H1 (cell line): Measurements from ENCODE around the gene MAST2. TPM values are rescaled to one million over a fixed set of nuclear protein-coding genes. Genes with fewer than 3 reads are reported as not detected.

Experiments
- CTCF ChIA-PET: fragments of 300-600 bp; sonication (Branson Sonifier 250); formaldehyde crosslinking; loops from one replicate; lab custom pipeline; 2021; ENCODE audit not compliant: partially characterized antibody; lab: Charles Lee
- POLR2A ChIA-PET: fragments of 300-600 bp; sonication (Branson Sonifier 250); formaldehyde crosslinking; loops from one replicate; lab custom pipeline; 2021; ENCODE audit warnings: inconsistent platforms; ENCODE audit not compliant: partially characterized antibody; lab: Charles Lee
- DNase-seq, 2 experiments: peaks; one replicate each; pipeline versions ENCODE4 v3.0.0 to v3.0.0-alpha.2; 2010 to 2022; ENCODE audit warnings: low spot score in 2 of 2, low read depth in 1 of 2, mixed read lengths in 1 of 2
- FAIRE-seq: peaks from 2 replicates; lab custom pipeline; 2011; peaks lifted over from hg19 to GRCh38; lab: Jason Lieb, UNC
- H2AFZ ChIP-seq: 2 replicates; pipeline ENCODE4 v1.8.1; 2012; ENCODE audit warnings: low read length, inconsistent platforms
- H2AK5ac ChIP-seq: 2 replicates; pipeline ENCODE4 v1.6.1; 2013; ENCODE audit warnings: low read depth, low read length
- H2BK120ac ChIP-seq: replicated peaks from 2 replicates; pipeline ENCODE3; 2013; ENCODE audit warnings: low read depth, low read length, inconsistent platforms
- H2BK12ac ChIP-seq: 2 replicates; pipeline ENCODE4 v1.6.1; 2013; ENCODE audit warnings: low read depth, low read length
- H2BK15ac ChIP-seq: 2 replicates; pipeline ENCODE4 v1.6.1; 2013; ENCODE audit warnings: low read length
- H2BK20ac ChIP-seq: 2 replicates; pipeline ENCODE4 v1.6.1; 2013; ENCODE audit warnings: low read length
- H2BK5ac ChIP-seq: 2 replicates; pipeline ENCODE4 v1.6.1; 2013; ENCODE audit warnings: low read depth, low read length
- H3K14ac ChIP-seq: 2 replicates; pipeline ENCODE4 v1.6.1; 2013; ENCODE audit warnings: inconsistent platforms; ENCODE audit not compliant: insufficient read length
- H3K18ac ChIP-seq: 2 replicates; pipeline ENCODE4 v1.6.1; 2013; ENCODE audit warnings: low read length; ENCODE audit errors: extremely low read depth
- H3K23ac ChIP-seq: 2 replicates; pipeline ENCODE4 v1.6.1; 2013; ENCODE audit warnings: inconsistent platforms; ENCODE audit not compliant: insufficient read length
- H3K23me2 ChIP-seq: 2 replicates; pipeline ENCODE4 v1.6.1; 2013; ENCODE audit warnings: low read depth, low read length
- H3K27ac ChIP-seq: 2 replicates; pipeline ENCODE4 v1.6.1; 2011; ENCODE audit warnings: low read depth, low read length, inconsistent platforms
- H3K27me3 ChIP-seq, 4 experiments: replicated peaks in 1 of 4; 1 replicate in 1 of 4; 2 replicates in 3 of 4; pipeline versions ENCODE4 v1.6.1 to v1.8.1; 2011 to 2013; ENCODE audit warnings: low read length in 3 of 4, mild to moderate bottlenecking in 3 of 4, inconsistent platforms in 2 of 4, mixed read lengths in 2 of 4, moderate library complexity in 1 of 4; ENCODE audit not compliant: control insufficient read depth in 3 of 4, insufficient read depth in 3 of 4; ENCODE audit errors: extremely low read depth in 1 of 4
- H3K36me3 ChIP-seq, 4 experiments: 2 replicates each; pipeline versions ENCODE4 v1.6.1 to v1.8.1; 2011 to 2013; ENCODE audit warnings: mild to moderate bottlenecking in 4 of 4, low read length in 3 of 4, moderate library complexity in 2 of 4, control low read depth in 1 of 4, inconsistent platforms in 1 of 4; ENCODE audit not compliant: insufficient read depth in 4 of 4, control insufficient read depth in 2 of 4
- H3K4ac ChIP-seq: replicated peaks from 2 replicates; pipeline ENCODE3; 2013; ENCODE audit warnings: low read length, low read depth, mixed read lengths, inconsistent platforms; ENCODE audit not compliant: insufficient read length
- H3K4me1 ChIP-seq, 4 experiments: replicated peaks in 1 of 4; 1 replicate in 1 of 4; 2 replicates in 3 of 4; pipeline versions ENCODE4 v1.6.1 to v1.8.1; 2011 to 2013; ENCODE audit warnings: low read length in 3 of 4, inconsistent platforms in 2 of 4, mixed read lengths in 1 of 4; ENCODE audit not compliant: insufficient read depth in 4 of 4, control insufficient read depth in 3 of 4
- H3K4me2 ChIP-seq, 2 experiments: 2 replicates each; pipeline versions ENCODE4 v1.6.1 to v1.8.1; 2011 to 2013; ENCODE audit warnings: low read depth in 2 of 2, low read length in 2 of 2, control low read depth in 1 of 2, inconsistent platforms in 1 of 2, mild to moderate bottlenecking in 1 of 2; ENCODE audit not compliant: insufficient read depth in 1 of 2
- H3K4me3 ChIP-seq, 4 experiments: fragments of 200-600, 300-600 bp in 1 of 4; sonication (generic), shearing (Covaris generic), sonication (Bioruptor Twin) in 1 of 4; 2 replicates each; pipeline versions ENCODE4 v1.5.1 to v1.8.1; 2011 to 2016; ENCODE audit warnings: low read length in 4 of 4, low read depth in 3 of 4, control low read depth in 2 of 4, inconsistent platforms in 2 of 4, mild to moderate bottlenecking in 2 of 4, mixed read lengths in 1 of 4, moderate library complexity in 1 of 4; ENCODE audit not compliant: insufficient read depth in 2 of 4; ENCODE audit errors: extremely low read depth in 1 of 4
- H3K56ac ChIP-seq: replicated peaks from 2 replicates; pipeline ENCODE3; 2013; ENCODE audit warnings: low read depth, mild to moderate bottlenecking, mixed read lengths, low read length, inconsistent platforms; ENCODE audit not compliant: insufficient read length
- H3K79me1 ChIP-seq: 2 replicates; pipeline ENCODE4 v1.6.1; 2013; ENCODE audit warnings: low read depth, low read length, control low read depth
- H3K79me2 ChIP-seq, 2 experiments: 2 replicates each; pipeline versions ENCODE4 v1.6.1 to v1.8.1; 2012 to 2013; ENCODE audit warnings: low read length in 2 of 2, mild to moderate bottlenecking in 2 of 2, inconsistent platforms in 1 of 2; ENCODE audit not compliant: insufficient read depth in 2 of 2, control insufficient read depth in 1 of 2
- H3K9ac ChIP-seq, 4 experiments: replicated peaks in 1 of 4; 1 replicate in 1 of 4; 2 replicates in 3 of 4; pipeline versions ENCODE4 v1.6.1 to v1.8.1; 2011 to 2013; ENCODE audit warnings: low read depth in 3 of 4, low read length in 3 of 4, control low read depth in 2 of 4, mild to moderate bottlenecking in 2 of 4, moderate library complexity in 2 of 4, inconsistent platforms in 1 of 4; ENCODE audit errors: extremely low read depth in 1 of 4
- H3K9me3 ChIP-seq, 2 experiments: 2 replicates each; pipeline versions ENCODE4 v1.6.1 to v1.8.1; 2012 to 2013; ENCODE audit warnings: mild to moderate bottlenecking in 2 of 2, moderate library complexity in 2 of 2, control low read depth in 1 of 2, inconsistent platforms in 1 of 2, low read depth in 1 of 2, low read length in 1 of 2, mixed read lengths in 1 of 2; ENCODE audit not compliant: insufficient read depth in 2 of 2
- H4K20me1 ChIP-seq, 2 experiments: replicated peaks in 1 of 2; 2 replicates each; pipeline versions ENCODE3 to v1.8.1; 2011 to 2013; ENCODE audit warnings: inconsistent platforms in 2 of 2, low read length in 2 of 2, mild to moderate bottlenecking in 1 of 2; ENCODE audit not compliant: insufficient read depth in 2 of 2, control insufficient read depth in 1 of 2
- H4K5ac ChIP-seq: 2 replicates; pipeline ENCODE4 v1.6.1; 2013; ENCODE audit warnings: low read length, low read depth, mixed read lengths, inconsistent platforms; ENCODE audit not compliant: insufficient read length
- H4K8ac ChIP-seq: 2 replicates; pipeline ENCODE4 v1.8.0; 2013; ENCODE audit warnings: mild to moderate bottlenecking, moderate library complexity, low read length, inconsistent platforms; ENCODE audit not compliant: insufficient read depth; ENCODE audit errors: extremely low read depth
- H4K91ac ChIP-seq: replicated peaks from 2 replicates; pipeline ENCODE3; 2013; ENCODE audit warnings: low read length, mixed read lengths, inconsistent platforms; ENCODE audit not compliant: insufficient read length
- CEBPB ChIP-seq: IDR thresholded peaks from 2 replicates; pipeline ENCODE4 v1.6.1; 2012; ENCODE audit warnings: low read depth, low read length
- EP300 ChIP-seq, 2 experiments: IDR thresholded peaks; 1 replicate in 1 of 2; 2 replicates in 1 of 2; pipeline ENCODE4 v1.6.1; 2011 to 2012; ENCODE audit warnings: low read depth in 2 of 2, low read length in 2 of 2, mild to moderate bottlenecking in 2 of 2, borderline replicate concordance in 1 of 2, inconsistent platforms in 1 of 2, moderate library complexity in 1 of 2
- KDM1A ChIP-seq: fragments of 200-600, 300-600 bp; sonication (generic); IDR thresholded peaks from 2 replicates; pipeline ENCODE4 v1.7.1; 2016; ENCODE audit warnings: mild to moderate bottlenecking, low read length, borderline replicate concordance
- KDM4A ChIP-seq: IDR thresholded peaks from one replicate; pipeline ENCODE4 v1.7.1; 2012; ENCODE audit warnings: low read depth, mild to moderate bottlenecking, moderate library complexity, low read length, inconsistent platforms; ENCODE audit not compliant: severe bottlenecking
- MAFK ChIP-seq: IDR thresholded peaks from 2 replicates; pipeline ENCODE4 v1.6.1; 2012; ENCODE audit warnings: low read depth, mild to moderate bottlenecking, improper control_type of control experiment, low read length
- RNF2 ChIP-seq: fragments of 200-900, 300-1000 bp; sonication (generic); IDR thresholded peaks from 2 replicates; pipeline ENCODE4 v1.7.1; 2016; ENCODE audit warnings: borderline replicate concordance, low read depth, mild to moderate bottlenecking, antibody characterized with exemption, low read length; ENCODE audit not compliant: poor library complexity, severe bottlenecking; ENCODE audit errors: missing control alignments
- SP1 ChIP-seq: IDR thresholded peaks from 2 replicates; pipeline ENCODE4 v1.6.1; 2011; ENCODE audit warnings: low read depth, low read length
- SRF ChIP-seq: IDR thresholded peaks from 2 replicates; pipeline ENCODE4 v1.6.1; 2011; ENCODE audit warnings: mild to moderate bottlenecking, low read depth, low read length, moderate library complexity
- SUZ12 ChIP-seq: fragments of 200-600 bp; sonication (generic); IDR thresholded peaks from 2 replicates; pipeline ENCODE4 v1.6.1; 2012; ENCODE audit warnings: mild to moderate bottlenecking, inconsistent platforms, low read length, moderate library complexity, mixed read lengths
- TAF1 ChIP-seq: IDR thresholded peaks from 2 replicates; pipeline ENCODE4 v1.6.1; 2011; ENCODE audit warnings: mild to moderate bottlenecking, low read depth, low read length
- TAF7 ChIP-seq: optimal IDR thresholded peaks from 2 replicates; pipeline ENCODE3; 2011; ENCODE audit warnings: low read depth, mild to moderate bottlenecking, inconsistent platforms, low read length, moderate library complexity, borderline replicate concordance
- ZNF274 ChIP-seq: IDR thresholded peaks from 2 replicates; pipeline ENCODE4 v1.7.0; 2012; ENCODE audit warnings: low read length, borderline replicate concordance; ENCODE audit errors: extremely low read depth
- WGBS, 2 experiments: shearing (Covaris generic) in 1 of 2; methylation state at CpG; one replicate each; pipeline versions ENCODE4 v1.1.6 to v1.1.7; 2013 to 2015; ENCODE audit warnings: low lambda C conversion rate in 2 of 2, mixed read lengths in 2 of 2, inconsistent platforms in 1 of 2, low coverage in 1 of 2, missing lambda C conversion rate in 1 of 2; ENCODE audit not compliant: insufficient replicate concordance in 2 of 2, insufficient coverage in 1 of 2, insufficient read length in 1 of 2; ENCODE audit errors: extremely low coverage in 1 of 2, missing lambda C conversion rate in 1 of 2; 5-methylcytosine and 5-hydroxymethylcytosine counted together
- polyA plus RNA-seq, 7 experiments: library from polyadenylated mRNA; depleted of rRNA in 3 of 7; stranded (reverse) in 5 of 7; unstranded in 2 of 7; fragments of >200 nt in 5 of 7; fragments of 200-250 nt in 2 of 7; gene quantifications; 1 replicate in 5 of 7; 2 replicates in 1 of 7; 4 replicates in 1 of 7; pipeline versions ENCODE4 v1.2.1 to v1.2.3, GENCODE V29; 2011 to 2013; ENCODE audit warnings: missing spikeins in 2 of 7, mixed read lengths in 2 of 7
- total RNA-seq: library from RNA; stranded (reverse); fragmentation: NEBNext Ultra II Directional; extraction: Animal tissue kit (Norgen Biotek cat#: 25700); gene quantifications from 2 replicates; pipeline ENCODE4 v1.2.1, GENCODE V29; 2021
- TF ChIP-seq, protein P1 (sequence below): IDR thresholded peaks from 2 replicates; pipeline ENCODE4 v1.6.1; 2011; ENCODE audit warnings: low read length, improper control_type of control experiment

Gene MAST2
- total and polyA plus RNA-seq, 2 of the 8 experiments (the other 6 are each of a cell fraction or from before 2014, with no cell fraction given), result 20.5 to 35.4 TPM

DNA sequence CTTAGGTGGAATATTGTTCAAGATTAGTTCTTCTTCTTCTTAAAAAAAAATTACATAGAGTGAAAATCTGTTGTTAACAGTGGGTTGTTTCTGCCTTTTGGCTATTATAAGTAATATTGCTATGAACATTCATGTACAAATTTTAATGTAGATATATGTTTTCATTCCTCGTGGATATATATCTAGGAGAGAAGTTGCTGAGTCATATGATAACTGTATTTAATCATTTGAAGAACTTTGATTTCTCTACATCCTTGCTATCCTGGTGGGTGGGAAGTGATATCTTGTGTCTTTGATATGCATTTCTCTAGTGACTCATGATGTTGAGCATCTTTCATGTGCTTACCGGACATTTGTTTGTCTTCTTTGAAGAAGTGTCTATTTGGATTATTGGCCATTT is 29.9 kb downstream of the MAST2 start:
- POLR2A ChIA-PET, result no interaction called here
- H3K4me1 ChIP-seq, result no peaks in the 10 kb centered on the region
- no peak overlapping the region for H3K27ac ChIP-seq
- no peak overlapping the region for H3K14ac ChIP-seq
- no peak overlapping the region for H3K56ac ChIP-seq
- no peak overlapping the region for H2BK15ac ChIP-seq
- 98% methylated on average over 2 of the region's 2 CpGs; no CpG with 5 or more reads in 1 of the 2 experiments for WGBS, 2 experiments
- H4K20me1 ChIP-seq, result no peaks in the 10 kb centered on the region
- H4K5ac ChIP-seq, result no peak overlapping the region
- no peak overlapping the region for H2BK20ac ChIP-seq
- no peak overlapping the region for H2AFZ ChIP-seq
- H3K79me1 ChIP-seq, result no peaks in the 10 kb centered on the region
- no peak for DNase-seq
- H3K79me2 ChIP-seq, result no peaks in the 10 kb centered on the region; a peak in 1 of 4 replicates
- H2BK120ac ChIP-seq, result no peak overlapping the region
- H2AK5ac ChIP-seq, result no peak overlapping the region
- no peak overlapping the region for H3K23ac ChIP-seq
- H3K27me3 ChIP-seq, result no peaks in the 10 kb centered on the region
- H3K4me2 ChIP-seq, result no peak overlapping the region
- no peak overlapping the region for H2BK12ac ChIP-seq
- H4K91ac ChIP-seq, result no peak overlapping the region
- no peak overlapping the region for H3K9ac ChIP-seq
- FAIRE-seq, result no peak
- no peaks in the 10 kb centered on the region for H3K9me3 ChIP-seq
- peaks cover 0 to 11% (median 0%) of the 10 kb centered on the region in 4 experiments; a peak in 3 of 8 replicates for H3K36me3 ChIP-seq
- H3K18ac ChIP-seq, result no peak overlapping the region
- no peak overlapping the region for H4K8ac ChIP-seq
- CTCF ChIA-PET, result interaction anchor here (2.3 kb wide), 1 partner anchor 9 kb away, joined by 7 read pairs; no protein-coding TSS in a partner anchor
- H2BK5ac ChIP-seq, result no peak overlapping the region
- no peak overlapping the region for H3K4me3 ChIP-seq
- no peak overlapping the region for H3K4ac ChIP-seq
- H3K23me2 ChIP-seq, result no peaks in the 10 kb centered on the region
- TF ChIP-seq SUZ12, result no peak
- TF ChIP-seq EP300 (IDR thresholded peaks at IDR 0.05; ENCODE audit: borderline replicate concordance in 1 of 2, low read depth in 2 of 2, low read length in 2 of 2), result no peak
- TF ChIP-seq CEBPB, result no peak
- no peak for TF ChIP-seq SRF
- TF ChIP-seq, protein P1, sequence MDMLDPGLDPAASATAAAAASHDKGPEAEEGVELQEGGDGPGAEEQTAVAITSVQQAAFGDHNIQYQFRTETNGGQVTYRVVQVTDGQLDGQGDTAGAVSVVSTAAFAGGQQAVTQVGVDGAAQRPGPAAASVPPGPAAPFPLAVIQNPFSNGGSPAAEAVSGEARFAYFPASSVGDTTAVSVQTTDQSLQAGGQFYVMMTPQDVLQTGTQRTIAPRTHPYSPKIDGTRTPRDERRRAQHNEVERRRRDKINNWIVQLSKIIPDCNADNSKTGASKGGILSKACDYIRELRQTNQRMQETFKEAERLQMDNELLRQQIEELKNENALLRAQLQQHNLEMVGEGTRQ, result no peak
- no peak for TF ChIP-seq SP1
- no peak for TF ChIP-seq MAFK
- no peak for TF ChIP-seq RNF2
- no peak for TF ChIP-seq ZNF274
- TF ChIP-seq TAF7, result no peak
- no peak for TF ChIP-seq TAF1
- TF ChIP-seq KDM4A, result no peak
- no peak for TF ChIP-seq KDM1A
